Type B pancreatic cell (in vitro differentiated cells): ENCODE measurements around the gene TMUB1. TPM values are rescaled to one million over a fixed set of nuclear protein-coding genes. Genes with fewer than 3 reads are reported as not detected.

Experiments
- DNase-seq: peaks from one replicate; pipeline ENCODE4 v3.0.0; 2021; ENCODE audit warnings: mixed read lengths; ENCODE audit not compliant: unreplicated experiment; ENCODE audit errors: extremely low spot score
- H3K27ac Mint-ChIP-seq: 2 replicates; pipeline ENCODE4 v1.8.0; 2021; ENCODE audit warnings: mild to moderate bottlenecking, mixed read lengths
- H3K27me3 Mint-ChIP-seq: 2 replicates; pipeline ENCODE4 v1.8.0; 2021; ENCODE audit warnings: mixed read lengths
- H3K36me3 Mint-ChIP-seq: 2 replicates; pipeline ENCODE4 v1.8.0; 2021; ENCODE audit warnings: mixed read lengths
- H3K4me1 Mint-ChIP-seq: one replicate; pipeline ENCODE4 v1.8.0; 2021; ENCODE audit warnings: mixed read lengths; ENCODE audit not compliant: unreplicated experiment
- H3K4me3 Mint-ChIP-seq: 2 replicates; pipeline ENCODE4 v1.8.0; 2021; ENCODE audit warnings: mild to moderate bottlenecking, mixed read lengths
- H3K9me3 Mint-ChIP-seq: 2 replicates; pipeline ENCODE4 v1.8.0; 2021; ENCODE audit warnings: mixed read lengths
- CTCF ChIP-seq: fragments of 200-600 bp; sonication (generic); conservative IDR thresholded peaks from 2 replicates; pipeline ENCODE4 v1.5.0; 2021; ENCODE audit warnings: antibody characterized with exemption, mild to moderate bottlenecking
- total RNA-seq: library from RNA; stranded (reverse); gene quantifications from 2 replicates; pipeline ENCODE4 v1.2.1, GENCODE V29; 2021; ENCODE audit warnings: low replicate concordance

Gene TMUB1
- total RNA-seq, 1 donor from 2014 or later: 37.9 TPM

- Mint-ChIP-seq H3K36me3 (no peaks in the 10 kb centered on the region), H3K4me3 (peak overlapping the region; percentile 39), H3K27me3 (no peaks in the 10 kb centered on the region), H3K9me3 (no peaks in the 10 kb centered on the region), H3K4me1 (peaks cover 8% of the 10 kb centered on the region), H3K27ac (peak overlapping the region; percentile 93)
- no peak for TF ChIP-seq CTCF
- DNase-seq: no peak
Measured at GRCh38 chr7:151032936-151033863, 50.1 kb downstream of the TMUB1 start.

Other genes with a start within 250 kb of the TMUB1 start
- gene AOC1, start 231.0 kb downstream of the TMUB1 start, total RNA-seq: 21.4 and 26.2 TPM in 2 replicates
- 8.0 and 10.0 TPM in 2 replicates for gene KCNH2, start 105.2 kb downstream of the TMUB1 start, total RNA-seq
- 0.21 and 1.7 TPM in 2 replicates for gene NOS3, start 92.5 kb downstream of the TMUB1 start, total RNA-seq
- 33.8 and 53.2 TPM in 2 replicates for gene ATG9B, start 59.0 kb downstream of the TMUB1 start, total RNA-seq
- gene ABCB8, start 55.0 kb downstream of the TMUB1 start, total RNA-seq: 32.7 and 45.5 TPM in 2 replicates
- 2.2 and 4.4 TPM in 2 replicates for gene ASIC3, start 35.0 kb downstream of the TMUB1 start, total RNA-seq
- gene CDK5, start 25.6 kb downstream of the TMUB1 start, total RNA-seq: 20.4 and 20.5 TPM in 2 replicates
- gene SLC4A2, start 23.9 kb downstream of the TMUB1 start, total RNA-seq: 144 and 150 TPM in 2 replicates
- gene FASTK, start 2.7 kb downstream of the TMUB1 start, total RNA-seq: 100 and 118 TPM in 2 replicates
- 95.9 and 114 TPM in 2 replicates for gene AGAP3, start 3.0 kb upstream of the TMUB1 start, total RNA-seq
- gene GBX1, start 84.2 kb upstream of the TMUB1 start, total RNA-seq: 0.26 and 0.41 TPM in 2 replicates
- not detected in 2 replicates for gene ASB10, start 103.8 kb upstream of the TMUB1 start, total RNA-seq
- not detected in 2 replicates for gene H2BK1, start 127.0 kb upstream of the TMUB1 start, total RNA-seq
- 35.9 and 46.5 TPM in 2 replicates for gene ABCF2, start 143.7 kb upstream of the TMUB1 start, total RNA-seq
- 44.4 and 54.7 TPM in 2 replicates for gene CHPF2, start 149.0 kb upstream of the TMUB1 start, total RNA-seq
- 20.0 and 58.4 TPM in 2 replicates for gene SMARCD3, start 165.2 kb upstream of the TMUB1 start, total RNA-seq